ENCODE results near the gene CTR9.

- TF ChIP-seq GABPA (IDR thresholded peaks at IDR 0.05 in 1 of 2, conservative IDR thresholded peaks at IDR 0.05 in 1 of 2): no peak
- TF ChIP-seq CTCF (IDR thresholded peaks at IDR 0.05; ENCODE audit: low read depth, low read length, missing input control): no peak
- no peak for TF ChIP-seq ZBTB33 (IDR thresholded peaks at IDR 0.05)
- TF ChIP-seq MAX (IDR thresholded peaks at IDR 0.05): no peak
- TF ChIP-seq TAF1 (conservative IDR thresholded peaks at IDR 0.05): no peak
- TF ChIP-seq JUND (IDR thresholded peaks at IDR 0.05): no peak
- TF ChIP-seq SP1 (IDR thresholded peaks at IDR 0.05): no peak
- TF ChIP-seq YY1 (IDR thresholded peaks at IDR 0.05): no peak
- TF ChIP-seq ATF3 (IDR thresholded peaks at IDR 0.05): no peak
Observed at GRCh38 chr11:10785146-10785474, 34.1 kb downstream of the CTR9 start.

Measured in liver (tissue), 3 donors.